Cardiac fibroblast (primary cell): ENCODE measurements around the gene CHRNA9.
A peak's percentile ranks its signal among the peaks of the same experiment; 100 is the strongest.

Experiments
- DNase-seq, 2 donors: peaks; one replicate each; pipeline versions ENCODE4 v3.0.0 to v3.0.0-alpha.2; 2010; ENCODE audit warnings: low read depth in 2 of 2
- H3K4me3 ChIP-seq, 2 donors: replicated peaks in 1 of 2; 1 replicate in 1 of 2; 2 replicates in 1 of 2; pipeline ENCODE4 v1.5.1; 2011; ENCODE audit warnings: low read depth in 2 of 2, low read length in 2 of 2, mild to moderate bottlenecking in 2 of 2, moderate library complexity in 1 of 2
- CTCF ChIP-seq: IDR thresholded peaks from one replicate; pipeline ENCODE4 v1.5.1; 2011; ENCODE audit warnings: low read depth, mild to moderate bottlenecking, low read length, inconsistent platforms

Gene CHRNA9

GRCh38 chr4:40335525-40335894 lies 377 bp downstream of the CHRNA9 start:
- no peak overlapping the region for H3K4me3 ChIP-seq
- peak; percentile 33 to 78 for DNase-seq
- no peak for TF ChIP-seq CTCF

GRCh38 chr4:40337051-40337450 lies 1.9 kb downstream of the CHRNA9 start:
- no peak for DNase-seq
- H3K4me3 ChIP-seq: no peak overlapping the region
- TF ChIP-seq CTCF: no peak

GRCh38 chr4:40337523-40337922 lies 2.4 kb downstream of the CHRNA9 start:
- no peak for DNase-seq
- TF ChIP-seq CTCF: no peak
- no peak overlapping the region for H3K4me3 ChIP-seq

- no peak for TF ChIP-seq CTCF
- H3K4me3 ChIP-seq: no peak overlapping the region
- peak in 1 of 2 donors; percentile 54 for DNase-seq
These were observed 4.9 kb downstream of the CHRNA9 start for GRCh38 chr4:40340030-40340429.

- DNase-seq: no peak
- H3K4me3 ChIP-seq: no peak overlapping the region
- no peak for TF ChIP-seq CTCF
These were observed 12.3 kb downstream of the CHRNA9 start for GRCh38 chr4:40347472-40347871.

- no peak for TF ChIP-seq CTCF
- no peak overlapping the region for H3K4me3 ChIP-seq
- DNase-seq: no peak
These were observed 12.9 kb downstream of the CHRNA9 start for GRCh38 chr4:40348000-40348399.

GRCh38 chr4:40349561-40350198 lies 14.5 kb downstream of the CHRNA9 start:
- H3K4me3 ChIP-seq: no peak overlapping the region
- peak in 1 of 2 donors; percentile 53 for DNase-seq
- TF ChIP-seq CTCF: no peak
